ENCODE results near the gene KRT5. TPM values are rescaled to one million over a fixed set of nuclear protein-coding genes. Genes with fewer than 3 reads are reported as not detected.

The KRT5 gene
- total RNA-seq, 1 experiment from 2014 or later = 3,552 TPM

DNA sequence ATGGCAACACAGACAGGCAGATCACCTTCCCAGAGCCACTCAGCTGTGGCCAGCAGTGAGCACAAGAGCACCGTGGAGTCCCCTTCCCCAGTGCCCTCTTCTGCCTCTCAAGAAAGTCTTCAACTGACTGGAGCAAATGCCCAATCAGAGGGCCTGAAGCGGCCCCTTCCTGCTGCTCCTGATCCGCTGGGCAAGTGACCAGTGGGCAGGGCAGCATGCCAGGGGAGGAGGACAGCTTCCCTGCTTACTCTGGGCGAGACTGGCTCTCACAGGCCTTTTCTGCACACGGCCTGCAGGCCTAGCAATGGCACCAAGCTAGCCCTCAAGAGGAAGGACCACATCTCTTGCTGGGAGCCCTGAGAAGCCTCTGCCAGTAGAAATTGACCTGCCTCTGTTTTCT, 31.9 kb upstream of the KRT5 start:
- intact Hi-C loops (cut with micrococcal nuclease) = no loop called here
- POLR2A ChIA-PET = no interaction called here
- Mint-ChIP-seq H3K9me3 (ENCODE audit: unreplicated experiment) (no peaks in the 10 kb centered on the region), H3K27ac (ENCODE audit: low read depth, unreplicated experiment) (no peak overlapping the region), H3K36me3 (ENCODE audit: insufficient read depth, unreplicated experiment) (no peaks in the 10 kb centered on the region), H3K27me3 (ENCODE audit: insufficient read depth, unreplicated experiment) (peaks cover 22% of the 10 kb centered on the region), H3K4me3 (ENCODE audit: unreplicated experiment) (no peak overlapping the region), H3K4me1 (ENCODE audit: insufficient read depth, unreplicated experiment) (no peaks in the 10 kb centered on the region)
- DNase-seq (ENCODE audit: unreplicated experiment) = no peak
- CTCF ChIA-PET = interaction anchor here (1.6 kb wide), 1 partner anchor 327 kb away, joined by 4 read pairs; no protein-coding TSS in a partner anchor
- no TSS peak for BruUV-seq (replicated peaks)
- TF ChIP-seq, protein P1, sequence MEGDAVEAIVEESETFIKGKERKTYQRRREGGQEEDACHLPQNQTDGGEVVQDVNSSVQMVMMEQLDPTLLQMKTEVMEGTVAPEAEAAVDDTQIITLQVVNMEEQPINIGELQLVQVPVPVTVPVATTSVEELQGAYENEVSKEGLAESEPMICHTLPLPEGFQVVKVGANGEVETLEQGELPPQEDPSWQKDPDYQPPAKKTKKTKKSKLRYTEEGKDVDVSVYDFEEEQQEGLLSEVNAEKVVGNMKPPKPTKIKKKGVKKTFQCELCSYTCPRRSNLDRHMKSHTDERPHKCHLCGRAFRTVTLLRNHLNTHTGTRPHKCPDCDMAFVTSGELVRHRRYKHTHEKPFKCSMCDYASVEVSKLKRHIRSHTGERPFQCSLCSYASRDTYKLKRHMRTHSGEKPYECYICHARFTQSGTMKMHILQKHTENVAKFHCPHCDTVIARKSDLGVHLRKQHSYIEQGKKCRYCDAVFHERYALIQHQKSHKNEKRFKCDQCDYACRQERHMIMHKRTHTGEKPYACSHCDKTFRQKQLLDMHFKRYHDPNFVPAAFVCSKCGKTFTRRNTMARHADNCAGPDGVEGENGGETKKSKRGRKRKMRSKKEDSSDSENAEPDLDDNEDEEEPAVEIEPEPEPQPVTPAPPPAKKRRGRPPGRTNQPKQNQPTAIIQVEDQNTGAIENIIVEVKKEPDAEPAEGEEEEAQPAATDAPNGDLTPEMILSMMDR (IDR thresholded peaks at IDR 0.05; ENCODE audit: unreplicated experiment) = no peak

DNA sequence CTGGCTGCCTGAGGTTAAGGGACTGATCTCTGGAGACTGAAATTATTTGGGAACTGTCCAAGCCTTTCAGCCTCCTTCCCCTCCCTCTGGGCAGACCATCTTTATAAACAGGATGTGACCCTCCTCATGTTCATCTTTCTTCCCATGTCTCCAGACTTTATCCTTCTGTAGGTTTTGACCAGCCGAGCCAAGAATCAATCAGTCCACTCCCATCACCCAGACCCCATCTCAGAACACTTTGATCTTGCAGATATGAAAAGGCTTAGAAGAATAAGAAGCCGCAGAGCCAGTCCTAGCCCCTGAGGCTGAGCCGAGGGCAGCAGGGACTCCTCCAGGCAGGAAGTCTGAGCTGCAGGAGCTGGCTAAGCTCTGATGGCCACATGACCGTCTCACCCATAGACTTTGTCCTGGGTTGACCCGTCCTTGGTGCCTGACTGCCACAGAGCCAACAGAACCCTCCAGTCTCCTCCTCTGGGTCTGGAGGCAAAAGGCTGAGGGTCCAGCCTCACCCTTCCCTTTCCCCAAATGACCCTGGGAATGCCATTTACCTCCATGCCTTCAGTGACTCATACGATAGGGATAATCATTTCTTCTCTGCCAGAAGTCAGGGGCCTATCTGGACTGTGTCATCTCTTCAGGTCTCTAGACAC, 31.1 kb upstream of the KRT5 start:
- Mint-ChIP-seq H3K4me1 (ENCODE audit: insufficient read depth, unreplicated experiment) (no peaks in the 10 kb centered on the region), H3K27ac (ENCODE audit: low read depth, unreplicated experiment) (no peak overlapping the region), H3K27me3 (ENCODE audit: insufficient read depth, unreplicated experiment) (peaks cover 19% of the 10 kb centered on the region), H3K4me3 (ENCODE audit: unreplicated experiment) (no peak overlapping the region), H3K36me3 (ENCODE audit: insufficient read depth, unreplicated experiment) (no peaks in the 10 kb centered on the region), H3K9me3 (ENCODE audit: unreplicated experiment) (no peaks in the 10 kb centered on the region)
- CTCF ChIA-PET = interaction anchor here (1.0 to 1.6 kb wide), 2 partner anchors 17 to 328 kb away, joined by 3 to 4 read pairs; no protein-coding TSS in a partner anchor
- DNase-seq (ENCODE audit: unreplicated experiment) = no peak
- intact Hi-C loops (cut with micrococcal nuclease) = no loop called here
- TF ChIP-seq, protein P1 (IDR thresholded peaks at IDR 0.05; ENCODE audit: unreplicated experiment) = no peak
- BruUV-seq (replicated peaks) = no TSS peak
- POLR2A ChIA-PET = no interaction called here

DNA sequence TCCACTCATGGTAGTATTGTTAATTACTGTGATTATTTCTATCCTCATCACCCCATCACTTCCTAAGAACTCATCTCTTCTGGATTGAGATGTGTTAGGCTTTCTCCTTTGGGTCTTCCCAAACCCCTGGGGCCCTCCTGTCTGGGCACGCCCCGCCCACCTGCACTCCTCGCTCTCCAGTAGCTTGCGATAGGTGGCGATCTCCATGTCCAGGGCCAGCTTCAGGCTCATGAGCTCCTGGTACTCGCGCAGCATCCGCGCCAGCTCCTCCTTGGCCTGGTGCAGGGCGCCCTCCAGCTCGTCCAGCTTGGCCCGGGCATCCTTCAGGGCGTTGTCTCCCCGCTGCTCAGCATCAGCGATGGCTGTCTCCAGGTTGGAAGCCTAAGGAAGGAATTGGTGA, 25.9 kb upstream of the KRT5 start:
- Mint-ChIP-seq H3K4me3 (ENCODE audit: unreplicated experiment) (no peak overlapping the region), H3K4me1 (ENCODE audit: insufficient read depth, unreplicated experiment) (no peaks in the 10 kb centered on the region), H3K27ac (ENCODE audit: low read depth, unreplicated experiment) (no peak overlapping the region), H3K36me3 (ENCODE audit: insufficient read depth, unreplicated experiment) (no peaks in the 10 kb centered on the region), H3K9me3 (ENCODE audit: unreplicated experiment) (no peaks in the 10 kb centered on the region), H3K27me3 (ENCODE audit: insufficient read depth, unreplicated experiment) (peaks cover 12% of the 10 kb centered on the region)
- CTCF ChIA-PET = interaction anchor here (0.8 to 2.0 kb wide), 5 partner anchors 13 to 434 kb away, joined by 3 to 6 read pairs (median 4); no protein-coding TSS in a partner anchor
- TF ChIP-seq, protein P1 (IDR thresholded peaks at IDR 0.05; ENCODE audit: unreplicated experiment) = no peak
- intact Hi-C loops (cut with micrococcal nuclease) = no loop called here
- BruUV-seq (replicated peaks) = no TSS peak
- POLR2A ChIA-PET = no interaction called here
- no peak for DNase-seq (ENCODE audit: unreplicated experiment)

DNA sequence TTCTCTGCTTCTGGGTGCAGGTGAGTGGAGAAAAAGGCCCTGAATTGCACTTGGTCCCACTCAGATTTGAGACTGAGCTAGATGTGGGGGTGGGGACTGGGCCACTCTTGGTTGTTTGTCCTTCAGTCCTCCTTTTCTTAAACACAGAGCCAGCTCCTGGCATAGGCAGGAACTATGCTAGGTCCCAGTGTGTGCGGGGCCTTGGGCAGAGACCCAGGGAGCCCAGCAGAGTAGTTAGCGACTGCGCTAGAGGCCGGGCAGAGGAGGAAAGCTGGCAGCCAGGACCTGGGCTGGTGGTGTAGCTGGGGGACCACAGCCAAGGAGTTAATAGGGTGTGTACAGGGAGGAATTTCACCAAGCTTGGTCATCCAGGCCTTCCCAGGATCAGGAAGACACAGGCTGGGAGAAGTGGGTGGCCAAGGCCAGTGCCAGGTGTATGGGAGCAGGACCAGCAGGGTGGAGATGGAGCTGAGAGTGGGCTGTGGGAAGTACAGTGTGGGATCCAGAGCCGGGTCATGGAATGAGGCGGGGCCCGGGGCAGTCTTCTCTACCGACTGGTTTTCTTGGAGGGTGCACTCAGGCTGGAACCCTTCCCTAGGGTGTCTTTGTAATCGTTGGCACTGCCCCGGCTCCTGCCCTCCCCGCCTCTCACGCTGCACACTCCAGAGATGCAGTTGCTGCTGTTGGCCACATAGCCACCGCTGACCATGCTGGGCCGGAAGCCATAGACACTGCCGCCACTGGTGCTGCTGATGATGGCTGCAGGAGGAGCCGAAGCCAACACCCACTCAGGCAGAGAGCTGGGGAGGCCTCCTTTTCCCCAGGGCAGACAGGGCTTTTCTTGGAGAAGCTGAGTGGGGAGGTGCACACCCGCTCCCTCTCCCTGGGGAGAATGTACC, 24.0 kb upstream of the KRT5 start:
- Mint-ChIP-seq H3K27ac (ENCODE audit: low read depth, unreplicated experiment) (no peak overlapping the region), H3K4me1 (ENCODE audit: insufficient read depth, unreplicated experiment) (peaks cover 5% of the 10 kb centered on the region), H3K27me3 (ENCODE audit: insufficient read depth, unreplicated experiment) (peaks cover 3% of the 10 kb centered on the region), H3K9me3 (ENCODE audit: unreplicated experiment) (no peaks in the 10 kb centered on the region), H3K36me3 (ENCODE audit: insufficient read depth, unreplicated experiment) (no peaks in the 10 kb centered on the region), H3K4me3 (ENCODE audit: unreplicated experiment) (no peak overlapping the region)
- TF ChIP-seq, protein P1 (IDR thresholded peaks at IDR 0.05; ENCODE audit: unreplicated experiment) = no peak
- BruUV-seq (replicated peaks) = no TSS peak
- intact Hi-C loops (cut with micrococcal nuclease) = no loop called here
- ChIA-PET CTCF (interaction anchor here (0.5 to 2.0 kb wide), 3 partner anchors 154 to 436 kb away, joined by 3 to 6 read pairs (median 3); no protein-coding TSS in a partner anchor), POLR2A (interaction anchor here (1.1 kb wide), 1 partner anchor 23 kb away, joined by 3 read pairs; no protein-coding TSS in a partner anchor)
- no peak for DNase-seq (ENCODE audit: unreplicated experiment)

Measured in MCF 10A (cell line).